ENCODE results near the gene CPN2.

- no peak for TF ChIP-seq JUND (IDR thresholded peaks at IDR 0.05)
- TF ChIP-seq CTCF (IDR thresholded peaks at IDR 0.05; ENCODE audit: low read depth, low read length, missing input control): no peak
Measured at GRCh38 chr3:194330160-194330559, 21.0 kb downstream of the CPN2 start.

All from liver (tissue), 3 donors.